ENCODE results near the gene IFNL3. TPM values are rescaled to one million over a fixed set of nuclear protein-coding genes. Genes with fewer than 3 reads are reported as not detected.

IFNL3 gene
- total RNA-seq, 4 donors from 2014 or later = not detected

DNA sequence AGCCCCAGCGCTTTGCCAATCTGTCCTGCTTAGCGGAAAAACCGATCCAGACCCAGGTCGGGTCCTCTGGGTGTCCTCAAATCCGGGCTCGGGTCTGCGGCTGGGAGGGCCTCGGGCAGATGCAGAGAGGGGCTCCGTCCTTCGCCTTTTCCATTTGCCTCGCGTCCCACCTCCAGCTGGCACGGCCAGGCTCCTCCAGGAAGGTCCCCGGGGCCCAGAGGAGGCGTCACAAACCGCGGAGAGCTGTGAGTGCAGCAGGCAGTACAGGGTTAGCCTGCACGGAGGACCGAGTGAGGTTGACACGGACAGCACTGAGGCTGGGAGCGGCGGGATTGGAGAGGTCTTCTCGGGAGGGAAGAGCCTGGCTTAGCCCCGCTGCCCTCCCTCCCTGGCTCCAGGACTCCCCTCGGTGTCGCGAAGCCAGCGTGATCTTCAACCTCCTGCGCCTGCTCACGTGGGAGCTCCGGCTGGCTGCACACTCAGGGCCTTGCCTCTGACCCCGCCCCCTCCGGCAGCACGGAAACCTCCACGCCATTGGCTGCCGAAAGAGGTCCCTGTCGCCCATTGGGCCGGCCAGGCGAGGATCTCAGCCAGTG lies 20.6 kb upstream of the IFNL3 start:
- Histone ChIP-seq H3K4me1 (peaks cover 0 to 17% of the 10 kb centered on the region in 2 donors), H3K27me3 (peaks cover 17% of the 10 kb centered on the region), H3K27ac (no peak overlapping the region), H3K9me3 (no peaks in the 10 kb centered on the region), H3K36me3 (no peaks in the 10 kb centered on the region), H3K4me3 (replicated peaks in 1 of 3) (no peak overlapping the region)
- no peak for TF ChIP-seq POLR2A (IDR thresholded peaks at IDR 0.05)
- TF ChIP-seq, protein P1, sequence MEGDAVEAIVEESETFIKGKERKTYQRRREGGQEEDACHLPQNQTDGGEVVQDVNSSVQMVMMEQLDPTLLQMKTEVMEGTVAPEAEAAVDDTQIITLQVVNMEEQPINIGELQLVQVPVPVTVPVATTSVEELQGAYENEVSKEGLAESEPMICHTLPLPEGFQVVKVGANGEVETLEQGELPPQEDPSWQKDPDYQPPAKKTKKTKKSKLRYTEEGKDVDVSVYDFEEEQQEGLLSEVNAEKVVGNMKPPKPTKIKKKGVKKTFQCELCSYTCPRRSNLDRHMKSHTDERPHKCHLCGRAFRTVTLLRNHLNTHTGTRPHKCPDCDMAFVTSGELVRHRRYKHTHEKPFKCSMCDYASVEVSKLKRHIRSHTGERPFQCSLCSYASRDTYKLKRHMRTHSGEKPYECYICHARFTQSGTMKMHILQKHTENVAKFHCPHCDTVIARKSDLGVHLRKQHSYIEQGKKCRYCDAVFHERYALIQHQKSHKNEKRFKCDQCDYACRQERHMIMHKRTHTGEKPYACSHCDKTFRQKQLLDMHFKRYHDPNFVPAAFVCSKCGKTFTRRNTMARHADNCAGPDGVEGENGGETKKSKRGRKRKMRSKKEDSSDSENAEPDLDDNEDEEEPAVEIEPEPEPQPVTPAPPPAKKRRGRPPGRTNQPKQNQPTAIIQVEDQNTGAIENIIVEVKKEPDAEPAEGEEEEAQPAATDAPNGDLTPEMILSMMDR (IDR thresholded peaks at IDR 0.05) = no peak
- 40 to 56% methylated on average over 3 to 8 of the region's 39 CpGs for WGBS, 2 donors
- no peak for DNase-seq
- intact Hi-C loops (cut with DNase I) = no loop called here

DNA sequence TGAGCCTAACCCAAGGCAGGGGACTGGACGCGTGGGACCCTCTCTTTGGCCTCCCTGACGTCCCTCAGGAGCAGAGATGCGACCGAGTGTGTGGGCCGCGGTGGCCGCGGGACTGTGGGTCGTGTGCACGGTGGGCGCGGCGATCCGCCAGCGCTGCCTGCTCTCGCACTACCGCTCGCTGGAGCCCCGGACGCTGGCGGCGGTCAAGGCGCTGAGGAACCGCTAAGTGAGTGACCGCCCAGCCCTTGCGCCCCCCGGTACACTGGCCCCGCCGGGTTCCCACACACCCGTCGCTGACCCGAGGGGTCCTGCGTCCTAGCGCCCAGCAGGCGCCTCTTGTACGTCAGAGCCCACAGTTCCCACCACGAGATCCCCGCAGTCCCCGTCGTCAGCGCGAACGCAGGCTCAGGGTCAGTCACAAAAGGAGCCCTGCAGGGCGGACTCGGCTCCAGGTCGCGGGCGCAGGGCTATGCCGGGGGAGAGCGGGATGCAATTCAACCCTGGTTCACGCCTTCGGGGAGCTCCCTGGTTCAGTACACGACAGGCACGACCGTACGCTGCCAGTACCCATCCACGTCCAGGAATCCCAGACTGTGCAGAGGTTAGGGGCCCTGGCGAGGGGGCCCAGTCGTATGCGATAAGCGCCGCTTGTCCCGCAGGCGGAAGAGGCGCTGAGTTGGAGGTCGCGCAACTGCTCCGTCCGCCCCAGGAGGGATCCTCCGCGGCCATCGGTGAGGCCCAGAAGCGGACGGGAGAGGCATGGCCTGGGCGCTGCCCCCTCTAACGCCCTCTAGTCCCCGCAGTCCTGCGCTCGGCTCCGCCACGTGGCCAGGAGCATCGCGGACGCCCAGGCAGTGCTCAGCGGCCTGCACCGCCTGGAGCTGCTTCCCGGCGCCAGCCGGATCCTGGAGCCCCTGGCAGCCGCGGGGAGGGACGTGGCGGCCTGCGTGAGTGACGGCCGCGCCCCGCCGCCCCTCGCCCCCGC lies 19.8 kb upstream of the IFNL3 start:
- 6 to 9% methylated on average over 14 to 38 of the region's 102 CpGs for WGBS, 2 donors
- H3K27me3 ChIP-seq = peaks cover 17% of the 10 kb centered on the region
- H3K27ac ChIP-seq = no peak overlapping the region
- no peaks in the 10 kb centered on the region for H3K9me3 ChIP-seq
- intact Hi-C loops (cut with DNase I) = no loop called here
- no peak for TF ChIP-seq POLR2A (IDR thresholded peaks at IDR 0.05)
- TF ChIP-seq, protein P1 (IDR thresholded peaks at IDR 0.05) = no peak
- no peak overlapping the region for H3K4me3 ChIP-seq (replicated peaks in 1 of 3)
- H3K4me1 ChIP-seq = peaks cover 0 to 17% of the 10 kb centered on the region in 2 donors
- H3K36me3 ChIP-seq = no peaks in the 10 kb centered on the region
- DNase-seq = no peak

DNA sequence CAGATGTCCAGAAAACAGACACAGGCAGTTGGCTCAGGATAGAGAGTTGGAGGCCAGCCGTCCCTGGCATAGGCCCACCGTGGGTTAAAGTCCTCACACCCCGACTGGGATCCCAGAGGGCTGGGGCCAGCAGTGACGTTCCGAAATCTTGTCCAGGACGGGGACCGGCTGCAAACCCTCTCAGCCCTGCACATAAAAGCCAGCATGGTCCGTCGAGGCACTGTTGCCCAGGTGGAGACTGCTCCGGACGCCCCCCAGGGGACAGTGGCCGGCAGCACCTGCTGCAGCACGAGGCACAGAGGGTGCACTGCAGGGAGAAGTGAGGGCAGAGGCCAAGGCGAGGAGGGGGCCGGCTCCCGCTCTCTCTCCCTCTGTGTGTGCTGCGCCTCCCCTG lies 19.1 kb upstream of the IFNL3 start:
- Histone ChIP-seq H3K27ac (no peak overlapping the region), H3K27me3 (peaks cover 17% of the 10 kb centered on the region), H3K4me3 (replicated peaks in 1 of 3) (no peak overlapping the region), H3K4me1 (peaks cover 0 to 17% of the 10 kb centered on the region in 2 donors), H3K9me3 (no peaks in the 10 kb centered on the region), H3K36me3 (no peaks in the 10 kb centered on the region)
- no peak for DNase-seq
- 15 to 19% methylated on average over 12 to 15 of the region's 17 CpGs for WGBS, 2 donors
- intact Hi-C loops (cut with DNase I) = no loop called here
- TF ChIP-seq POLR2A (IDR thresholded peaks at IDR 0.05) = no peak
- TF ChIP-seq, protein P1 (IDR thresholded peaks at IDR 0.05) = no peak

DNA sequence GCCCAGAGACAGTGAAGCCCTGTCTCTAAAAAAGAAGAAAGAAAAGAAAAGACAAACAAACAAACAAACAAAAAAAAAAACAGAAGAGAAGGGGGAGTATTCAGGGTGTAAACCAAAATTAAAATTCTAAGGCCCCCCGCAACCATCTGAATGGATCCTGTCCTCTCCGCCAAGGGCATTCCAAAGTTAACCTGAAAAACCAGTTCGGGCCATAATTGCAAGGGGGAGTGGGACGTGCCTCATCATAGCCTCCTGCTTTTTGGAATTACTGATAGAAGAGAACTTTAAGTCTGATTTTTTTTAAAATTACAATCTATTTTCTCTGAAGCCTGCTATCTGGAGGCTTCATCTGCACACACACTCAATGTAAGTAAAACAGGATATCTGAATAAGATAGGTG lies 17.7 kb upstream of the IFNL3 start:
- H3K9me3 ChIP-seq = no peaks in the 10 kb centered on the region
- H3K27ac ChIP-seq = no peak overlapping the region
- DNase-seq = no peak
- TF ChIP-seq POLR2A (IDR thresholded peaks at IDR 0.05) = no peak
- TF ChIP-seq, protein P1 (IDR thresholded peaks at IDR 0.05) = no peak
- intact Hi-C loops (cut with DNase I) = no loop called here
- H3K4me1 ChIP-seq = peaks cover 0 to 17% of the 10 kb centered on the region in 2 donors
- H3K36me3 ChIP-seq = no peaks in the 10 kb centered on the region
- WGBS, 2 donors = 75 to 83% methylated on average over 4 of the region's 4 CpGs
- peaks cover 17% of the 10 kb centered on the region for H3K27me3 ChIP-seq
- H3K4me3 ChIP-seq (replicated peaks in 1 of 3) = no peak overlapping the region

DNA sequence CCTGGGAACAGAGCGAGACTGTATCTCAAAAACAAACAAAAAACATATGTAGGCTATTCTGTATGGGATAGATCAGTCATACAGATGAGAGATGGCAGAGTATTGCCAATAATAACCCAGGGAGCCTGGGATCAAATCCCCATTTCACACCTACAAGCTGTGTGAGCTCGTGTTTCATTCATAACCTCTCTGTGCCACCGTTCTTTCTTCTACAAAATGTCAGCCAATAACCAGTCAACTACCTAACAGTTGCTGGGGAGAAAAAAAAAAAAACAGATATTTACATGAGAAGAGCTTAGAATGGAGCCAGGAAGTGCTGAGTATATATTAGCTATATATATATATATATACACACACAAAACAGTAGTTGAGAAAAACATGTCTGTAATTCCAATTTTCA lies 16.9 kb upstream of the IFNL3 start:
- peaks cover 17% of the 10 kb centered on the region for H3K27me3 ChIP-seq
- intact Hi-C loops (cut with DNase I) = no loop called here

More for the DNA sequence above, 16.9 kb upstream of the IFNL3 start:
- Histone ChIP-seq H3K4me3 (replicated peaks in 1 of 3) (no peak overlapping the region), H3K36me3 (no peaks in the 10 kb centered on the region), H3K27ac (no peak overlapping the region), H3K9me3 (no peaks in the 10 kb centered on the region), H3K4me1 (peaks cover 0 to 17% of the 10 kb centered on the region in 2 donors)
- 86 to 88% methylated on average over 3 of the region's 3 CpGs for WGBS, 2 donors
- TF ChIP-seq POLR2A (IDR thresholded peaks at IDR 0.05) = no peak
- TF ChIP-seq, protein P1 (IDR thresholded peaks at IDR 0.05) = no peak
- no peak for DNase-seq
